ENCODE results near the gene HOXA2.

- TF ChIP-seq GATA3 (IDR thresholded peaks at IDR 0.05; ENCODE audit: low read depth, low read length) (no peak), GATA2 (IDR thresholded peaks at IDR 0.05; ENCODE audit: low read depth, low read length) (no peak)
Observed at GRCh38 chr7:27110186-27111031, 7.9 kb upstream of the HOXA2 start.
